Neuronal stem cell (in vitro differentiated cells): Measurements from ENCODE around the gene MAGEA9B.

Experiments used
- DNase-seq: peaks from one replicate; pipeline ENCODE4 v3.0.0-alpha.2; 2013; ENCODE audit warnings: low spot score
- H2AFZ ChIP-seq: one replicate; pipeline ENCODE4 v1.6.1; 2013; ENCODE audit warnings: mild to moderate bottlenecking, low read length, inconsistent platforms
- H2AK5ac ChIP-seq: 2 replicates; pipeline ENCODE4 v1.6.1; 2013; ENCODE audit warnings: low read depth, mild to moderate bottlenecking, inconsistent platforms, low read length, moderate library complexity, mixed read lengths
- H2BK120ac ChIP-seq: 2 replicates; pipeline ENCODE4 v1.6.1; 2013; ENCODE audit warnings: low read depth, mild to moderate bottlenecking, inconsistent platforms, low read length, moderate library complexity, mixed read lengths
- H2BK12ac ChIP-seq: one replicate; pipeline ENCODE4 v1.6.1; 2013; ENCODE audit warnings: low read length, inconsistent platforms
- H2BK15ac ChIP-seq: 2 replicates; pipeline ENCODE4 v1.6.1; 2013; ENCODE audit warnings: mild to moderate bottlenecking, low read length, inconsistent platforms, mixed read lengths
- H2BK5ac ChIP-seq: one replicate; pipeline ENCODE4 v1.6.1; 2013; ENCODE audit warnings: inconsistent platforms, mild to moderate bottlenecking, low read length, moderate library complexity
- H3K14ac ChIP-seq: one replicate; pipeline ENCODE4 v1.6.1; 2013; ENCODE audit warnings: low read length, inconsistent platforms
- H3K18ac ChIP-seq: 2 replicates; pipeline ENCODE4 v1.6.1; 2013; ENCODE audit warnings: low read length, inconsistent platforms
- H3K23ac ChIP-seq: 2 replicates; pipeline ENCODE4 v1.6.1; 2013; ENCODE audit warnings: low read depth, mild to moderate bottlenecking, mixed read lengths, low read length, inconsistent platforms; ENCODE audit not compliant: poor library complexity
- H3K27ac ChIP-seq: replicated peaks from 3 replicates; pipeline ENCODE4 v1.5.1; 2013; ENCODE audit warnings: low read length, inconsistent platforms
- H3K27me3 ChIP-seq, 3 experiments: 2 replicates each; pipeline ENCODE4 v1.6.1; 2013; ENCODE audit warnings: low read length in 3 of 3, mild to moderate bottlenecking in 2 of 3, inconsistent platforms in 1 of 3, low read depth in 1 of 3, mixed read lengths in 1 of 3, moderate library complexity in 1 of 3; ENCODE audit not compliant: control insufficient read depth in 3 of 3, insufficient read depth in 3 of 3
- H3K36me3 ChIP-seq, 2 donors: replicated peaks in 1 of 2; 2 replicates each; pipeline ENCODE4 v1.6.1; 2013; ENCODE audit warnings: low read length in 2 of 2; ENCODE audit not compliant: control insufficient read depth in 2 of 2, insufficient read depth in 2 of 2
- H3K4ac ChIP-seq: 2 replicates; pipeline ENCODE4 v1.6.1; 2013; ENCODE audit warnings: inconsistent platforms, mild to moderate bottlenecking, low read length, moderate library complexity
- H3K4me1 ChIP-seq, 2 donors: 1 replicate in 1 of 2; 2 replicates in 1 of 2; pipeline ENCODE4 v1.6.1; 2013; ENCODE audit warnings: low read length in 2 of 2, low read depth in 1 of 2; ENCODE audit not compliant: control insufficient read depth in 2 of 2, insufficient read depth in 1 of 2
- H3K4me2 ChIP-seq: one replicate; pipeline ENCODE4 v1.6.1; 2013; ENCODE audit warnings: mild to moderate bottlenecking, low read length, inconsistent platforms; ENCODE audit not compliant: insufficient read depth, poor library complexity, severe bottlenecking
- H3K4me3 ChIP-seq, 2 donors: 2 replicates each; pipeline ENCODE4 v1.5.1; 2013; ENCODE audit warnings: low read length in 2 of 2, mild to moderate bottlenecking in 2 of 2, inconsistent platforms in 1 of 2, moderate library complexity in 1 of 2
- H3K79me1 ChIP-seq: one replicate; pipeline ENCODE4 v1.6.1; 2013; ENCODE audit warnings: low read depth, mild to moderate bottlenecking, inconsistent platforms, low read length, moderate library complexity
- H3K9ac ChIP-seq: one replicate; pipeline ENCODE4 v1.6.1; 2013; ENCODE audit warnings: mild to moderate bottlenecking, low read depth, low read length, inconsistent platforms; ENCODE audit not compliant: poor library complexity
- H3K9me3 ChIP-seq, 2 donors: replicated peaks in 1 of 2; 2 replicates each; pipeline versions ENCODE3 to v1.6.1; 2013; ENCODE audit warnings: low read length in 2 of 2, mild to moderate bottlenecking in 2 of 2, inconsistent platforms in 1 of 2, low read depth in 1 of 2, mixed read lengths in 1 of 2, moderate library complexity in 1 of 2; ENCODE audit not compliant: control insufficient read depth in 2 of 2, insufficient read depth in 1 of 2
- H4K8ac ChIP-seq: one replicate; pipeline ENCODE4 v1.6.1; 2013; ENCODE audit warnings: low read depth, mild to moderate bottlenecking, inconsistent platforms, low read length, moderate library complexity
- H4K91ac ChIP-seq: one replicate; pipeline ENCODE4 v1.6.1; 2013; ENCODE audit warnings: low read length, low read depth, mild to moderate bottlenecking, inconsistent platforms; ENCODE audit not compliant: poor library complexity
- WGBS, 2 donors: extraction: QIAGEN DNeasy Blood & Tissue Kit; methylation state at CpG; one replicate each; pipeline ENCODE4 v1.1.7; 2013; ENCODE audit warnings: missing lambda C conversion rate in 2 of 2, mixed read lengths in 1 of 2; ENCODE audit not compliant: insufficient read length in 2 of 2, insufficient replicate concordance in 1 of 2; ENCODE audit errors: extremely low coverage in 2 of 2; 5-methylcytosine and 5-hydroxymethylcytosine counted together

The MAGEA9B gene

DNA sequence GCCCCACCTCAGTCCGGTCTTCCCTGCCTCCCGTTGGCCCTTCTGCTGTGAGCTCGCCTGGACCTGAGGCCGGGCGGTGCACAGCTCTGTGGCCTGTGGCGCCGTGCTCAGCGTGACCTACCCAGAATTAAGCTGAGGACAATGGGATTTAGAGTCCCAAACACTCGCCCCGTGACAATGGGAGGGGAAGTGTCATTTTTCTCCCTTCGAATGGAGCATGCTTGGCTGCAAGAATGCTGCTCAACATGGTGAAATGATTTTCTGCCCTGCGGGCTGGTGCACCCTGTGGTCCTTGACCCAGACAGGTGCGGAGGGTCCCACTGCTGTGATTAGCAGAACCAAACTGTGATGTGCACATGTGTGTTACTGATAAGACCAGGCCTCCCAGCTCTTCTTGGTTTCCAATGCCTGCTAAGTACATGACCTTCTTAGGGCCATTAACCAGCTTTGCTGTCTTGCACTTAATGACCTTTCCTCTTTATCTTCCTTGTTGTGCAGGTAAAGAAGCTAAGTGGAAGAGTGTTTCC is 45.7 kb downstream of the MAGEA9B start:
- no peaks in the 10 kb centered on the region for H3K4me1 ChIP-seq
- WGBS, 2 donors: no CpG with 5 or more reads among the region's 13 CpGs
- no peaks in the 10 kb centered on the region for H3K27me3 ChIP-seq
- H3K9ac ChIP-seq: no peak overlapping the region
- no peak overlapping the region for H3K27ac ChIP-seq
- H2BK120ac ChIP-seq: no peak overlapping the region
- H2BK12ac ChIP-seq: no peak overlapping the region
- no peaks in the 10 kb centered on the region for H3K9me3 ChIP-seq
- H4K8ac ChIP-seq: no peak overlapping the region
- H3K4me2 ChIP-seq: peak overlapping the region; percentile 83
- no peaks in the 10 kb centered on the region for H3K36me3 ChIP-seq
- no peak overlapping the region for H3K4ac ChIP-seq
- no peaks in the 10 kb centered on the region for H3K79me1 ChIP-seq
- H3K18ac ChIP-seq: peak overlapping the region; percentile 17
- H4K91ac ChIP-seq: no peak overlapping the region
- no peak overlapping the region for H2BK15ac ChIP-seq
- H2AK5ac ChIP-seq: no peak overlapping the region
- H2AFZ ChIP-seq: peak overlapping the region; percentile 85
- H3K14ac ChIP-seq: no peak overlapping the region
- no peak for DNase-seq
- H3K23ac ChIP-seq: no peak overlapping the region
- H3K4me3 ChIP-seq: peak overlapping the region; percentile 57 to 89
- H2BK5ac ChIP-seq: no peak overlapping the region

DNA sequence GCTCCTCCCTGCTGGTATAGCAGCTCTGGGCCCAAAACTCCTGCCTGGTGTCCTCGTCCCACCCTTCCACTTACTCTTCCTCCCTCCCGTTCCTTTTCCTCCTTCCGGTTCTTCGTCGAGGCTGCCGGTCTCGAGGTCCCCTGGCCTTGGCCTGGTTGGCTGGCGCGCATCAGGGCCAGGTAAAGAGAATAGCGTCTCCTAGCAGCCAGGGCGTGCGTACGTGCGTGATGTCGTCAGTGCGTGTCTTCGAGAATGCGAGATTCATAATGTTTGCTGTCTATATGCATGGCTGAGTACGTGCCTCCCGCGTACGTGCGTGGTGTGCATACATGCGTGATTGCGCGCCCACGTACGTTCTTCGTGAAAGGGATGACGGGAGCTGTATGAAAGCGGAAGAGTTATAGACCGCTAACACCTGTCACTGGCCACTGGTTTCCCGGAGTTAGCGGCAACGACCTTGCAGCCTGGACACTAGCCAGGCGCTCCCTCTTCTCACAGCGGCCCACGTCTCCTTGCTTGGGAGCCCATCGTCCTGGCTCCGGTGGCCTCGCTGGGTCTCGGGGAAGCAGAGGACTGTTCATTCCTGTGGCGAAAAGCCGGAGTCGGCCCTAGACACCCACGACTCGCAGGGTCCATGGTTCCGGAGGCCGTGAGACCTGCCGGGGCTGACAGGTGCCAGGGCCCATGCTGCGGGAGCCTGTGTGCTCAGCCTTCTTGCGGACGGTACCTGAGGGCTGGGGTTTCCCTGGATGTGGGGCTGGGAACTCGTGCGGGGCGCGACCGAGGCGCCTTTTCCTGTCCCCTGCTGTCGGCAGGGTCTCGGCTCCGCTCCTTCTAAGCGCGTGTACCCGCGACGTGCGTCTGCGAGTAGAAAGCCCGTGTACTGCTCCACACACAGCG is 46.4 kb downstream of the MAGEA9B start, which contains the start of gene EOLA1:
TSS of gene EOLA1 (plus strand) at position 392 of the 900 bp plus-strand sequence. CDS start 4,619 bp downstream, outside the sequence.
- Histone ChIP-seq H3K14ac (no peak within 1 kb of the TSS), H2BK120ac (no peak within 1 kb of the TSS), H3K27me3 (no peaks in the 10 kb centered on the region), H2AK5ac (no peak within 1 kb of the TSS), H3K4me2 (peak within 1 kb of the TSS; percentile 83), H2AFZ (peak within 1 kb of the TSS; percentile 93), H4K91ac (no peak within 1 kb of the TSS), H3K4me3 (peak within 1 kb of the TSS; percentile 57 to 89), H3K36me3 (no peaks in the 10 kb centered on the region), H2BK12ac (no peak within 1 kb of the TSS), H3K18ac (peak within 1 kb of the TSS; percentile 71), H4K8ac (no peak within 1 kb of the TSS), H3K9me3 (no peaks in the 10 kb centered on the region), H3K23ac (no peak within 1 kb of the TSS), H3K9ac (peak within 1 kb of the TSS; percentile 83), H3K79me1 (no peaks in the 10 kb centered on the region), H3K4ac (no peak within 1 kb of the TSS), H3K4me1 (no peaks in the 10 kb centered on the region), H3K27ac (peak within 1 kb of the TSS; percentile 88), H2BK15ac (no peak within 1 kb of the TSS), H2BK5ac (peak within 1 kb of the TSS; percentile 39)
- DNase-seq: no peak
- no CpG with 5 or more reads among the region's 71 CpGs for WGBS, 2 donors

DNA sequence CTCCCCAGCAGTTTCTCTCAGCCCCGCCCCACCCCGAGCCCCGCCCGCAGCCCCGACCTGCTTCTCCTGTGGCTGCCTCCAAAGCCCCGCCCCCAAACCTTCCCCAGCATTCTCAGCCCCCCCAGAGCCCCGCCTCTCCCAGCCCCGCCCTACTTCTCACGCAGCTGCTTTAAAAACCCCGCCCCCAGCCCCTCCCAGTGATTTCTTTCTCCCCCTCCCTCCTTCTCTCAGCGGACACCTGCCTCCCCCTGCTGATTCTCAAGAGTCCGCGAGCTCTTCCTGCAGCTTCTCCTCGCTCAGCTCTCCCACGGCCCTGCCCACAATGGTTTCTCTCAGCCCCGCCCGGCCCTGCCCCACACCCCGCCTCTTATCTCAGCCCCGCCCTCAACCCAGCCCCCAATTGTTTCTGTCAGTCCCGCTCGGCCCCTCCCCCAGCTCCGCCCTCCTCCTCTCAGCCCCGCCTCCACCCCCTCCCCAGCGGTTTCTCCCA is 47.1 kb downstream of the MAGEA9B start:
- Histone ChIP-seq H2BK5ac (peak overlapping the region; percentile 24), H3K36me3 (no peaks in the 10 kb centered on the region), H2BK120ac (no peak overlapping the region), H3K9me3 (no peaks in the 10 kb centered on the region), H2BK12ac (no peak overlapping the region), H3K4me1 (no peaks in the 10 kb centered on the region), H3K18ac (no peak overlapping the region), H3K79me1 (no peaks in the 10 kb centered on the region), H3K23ac (no peak overlapping the region), H2AK5ac (no peak overlapping the region), H3K14ac (no peak overlapping the region), H3K4me2 (peak overlapping the region; percentile 83), H3K4me3 (peak overlapping the region; percentile 57 to 89), H3K27me3 (no peaks in the 10 kb centered on the region), H4K8ac (no peak overlapping the region), H3K9ac (no peak overlapping the region), H4K91ac (no peak overlapping the region), H3K27ac (peak overlapping the region; percentile 88), H3K4ac (no peak overlapping the region), H2BK15ac (no peak overlapping the region), H2AFZ (peak overlapping the region; percentile 85)
- no CpG with 5 or more reads among the region's 24 CpGs for WGBS, 2 donors
- peak; percentile 78 for DNase-seq
